Hematopoietic multipotent progenitor cell treated with erythropoietin and hydrocortisone succinate and interleukin-3 and kit ligand, for 6 days (in vitro differentiated cells): ENCODE data around the gene MYL5.

Source experiments
- DNase-seq: peaks from one replicate; pipeline ENCODE4 v3.0.0-alpha.2; 2015

Gene MYL5

DNA sequence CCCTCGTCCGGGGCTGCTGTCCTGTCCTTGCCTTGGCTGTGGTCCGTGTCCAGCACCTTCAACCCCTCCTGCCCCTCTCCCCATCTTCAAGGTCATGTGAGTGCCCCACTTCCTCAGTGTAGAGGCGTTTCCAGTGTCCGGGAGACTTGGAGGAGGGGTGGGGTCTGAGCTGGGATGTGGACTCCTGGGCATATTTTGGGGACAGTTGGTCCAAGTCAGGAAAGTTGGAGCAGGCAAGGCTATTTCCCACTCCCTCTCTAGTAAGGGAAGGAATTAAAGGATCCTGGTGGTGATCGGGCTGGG is 34.2 kb downstream of the MYL5 start:
- DNase-seq, result no peak

DNA sequence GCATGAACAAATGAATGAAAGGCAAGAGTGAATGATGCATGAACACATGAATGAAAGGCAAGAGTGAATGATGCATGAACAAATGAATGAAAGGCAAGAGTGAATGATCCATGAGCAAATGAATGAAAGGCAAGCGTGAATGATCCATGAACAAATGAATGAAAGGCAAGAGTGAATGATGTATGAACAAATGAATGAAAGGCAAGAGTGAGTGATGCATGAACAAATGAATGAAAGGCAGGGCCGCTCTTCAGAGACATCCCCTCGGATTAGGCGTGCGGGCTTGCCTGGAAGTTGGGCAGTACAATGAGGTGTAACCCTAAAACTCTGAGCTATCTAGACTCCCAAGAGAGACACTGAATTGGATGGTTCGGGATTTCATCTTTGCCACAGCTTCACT is 35.0 kb downstream of the MYL5 start:
- no peak for DNase-seq

DNA sequence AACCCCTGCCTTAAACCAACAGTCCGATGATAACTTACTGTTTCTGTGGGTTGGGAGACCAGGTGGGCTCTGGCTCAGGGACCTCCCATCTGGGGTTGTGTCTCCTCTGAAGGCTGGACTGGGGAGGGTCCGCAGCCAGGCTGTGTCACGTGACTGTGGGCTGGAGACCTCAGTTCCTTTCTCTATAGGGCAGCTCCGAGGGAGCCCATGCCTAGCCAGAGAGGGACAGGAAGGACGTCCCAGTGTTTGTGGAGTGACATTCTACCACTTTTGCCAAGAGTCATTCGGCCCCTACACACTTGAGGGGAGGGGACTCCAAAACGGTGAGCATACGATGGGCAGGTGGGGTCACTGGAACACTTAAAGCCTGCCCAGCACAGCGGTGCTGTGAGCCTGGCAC is 35.8 kb downstream of the MYL5 start:
- no peak for DNase-seq

DNA sequence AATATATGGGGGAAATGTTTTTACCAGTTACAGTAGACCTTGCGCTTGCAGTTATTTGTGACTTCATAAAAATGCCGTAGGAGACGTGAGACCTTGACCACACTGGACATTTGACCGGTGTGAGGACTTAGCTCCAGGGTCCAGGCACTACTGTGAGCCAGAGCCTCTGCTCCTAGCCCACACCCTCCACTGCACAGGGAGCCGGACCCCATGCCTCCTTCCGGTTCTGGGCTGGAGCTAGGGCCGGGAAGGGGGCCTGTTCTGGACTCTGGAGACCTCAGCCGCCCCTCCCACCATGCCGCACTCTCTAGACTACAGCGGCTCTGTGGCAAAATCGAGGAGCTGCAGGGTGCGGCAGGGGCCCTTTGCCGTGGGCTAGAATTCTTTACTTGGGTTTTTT is 36.6 kb downstream of the MYL5 start:
- no peak for DNase-seq

DNA sequence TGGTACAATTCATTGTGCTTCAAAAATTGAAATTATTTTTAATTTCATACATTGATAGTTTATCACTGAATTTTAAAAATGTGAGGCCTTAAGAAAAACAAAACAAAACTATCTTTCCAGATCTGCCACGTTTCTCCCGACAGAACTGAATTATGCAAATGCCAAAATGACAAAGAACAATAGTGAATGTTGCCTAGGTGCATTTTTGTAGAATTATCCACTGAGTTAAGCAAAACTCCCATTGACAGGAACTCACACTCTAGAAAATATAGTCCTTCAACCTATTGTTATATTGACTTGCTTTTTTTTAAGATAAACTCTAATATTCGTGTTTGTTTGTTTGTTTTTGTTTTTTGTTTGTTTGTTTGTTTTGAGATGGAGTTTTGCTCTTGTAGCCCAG is 37.8 kb downstream of the MYL5 start:
- DNase-seq, result no peak

DNA sequence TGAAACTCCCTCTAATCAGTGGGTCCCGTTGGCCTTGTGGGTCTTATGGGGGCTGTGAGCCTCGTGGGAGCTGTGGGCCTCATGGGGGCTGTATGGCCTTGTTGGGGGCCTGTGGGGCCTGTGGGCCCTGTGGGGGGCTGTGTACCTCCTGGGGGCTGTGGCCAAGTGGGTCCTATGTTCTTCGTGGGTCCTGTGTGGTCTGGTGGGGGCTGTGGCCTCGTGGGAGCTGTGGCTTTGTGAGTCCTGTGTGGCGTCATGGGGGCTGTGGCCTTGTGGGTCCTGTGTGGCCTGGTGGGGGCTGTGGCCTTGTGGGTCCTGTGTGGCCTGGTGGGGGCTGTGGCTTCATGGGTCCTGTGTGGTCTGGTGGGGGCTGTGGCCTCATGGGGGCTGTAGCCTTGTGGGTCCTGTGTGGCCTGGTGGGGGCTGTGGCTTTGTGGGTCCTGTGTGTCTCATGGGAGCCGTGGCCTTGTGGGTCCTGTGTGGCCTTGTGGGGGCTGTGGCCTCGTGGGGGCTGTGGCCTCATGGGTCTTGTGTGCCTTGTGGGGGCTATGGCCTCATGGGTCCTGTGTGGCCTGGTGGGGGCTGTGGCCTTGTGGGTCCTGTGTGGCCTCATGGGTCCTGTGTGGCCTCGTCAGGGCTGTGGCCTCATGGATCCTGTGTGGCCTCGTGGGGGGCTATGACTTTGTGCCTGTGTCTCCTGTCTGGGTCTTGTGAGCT is 38.7 kb downstream of the MYL5 start:
- DNase-seq, result no peak

DNA sequence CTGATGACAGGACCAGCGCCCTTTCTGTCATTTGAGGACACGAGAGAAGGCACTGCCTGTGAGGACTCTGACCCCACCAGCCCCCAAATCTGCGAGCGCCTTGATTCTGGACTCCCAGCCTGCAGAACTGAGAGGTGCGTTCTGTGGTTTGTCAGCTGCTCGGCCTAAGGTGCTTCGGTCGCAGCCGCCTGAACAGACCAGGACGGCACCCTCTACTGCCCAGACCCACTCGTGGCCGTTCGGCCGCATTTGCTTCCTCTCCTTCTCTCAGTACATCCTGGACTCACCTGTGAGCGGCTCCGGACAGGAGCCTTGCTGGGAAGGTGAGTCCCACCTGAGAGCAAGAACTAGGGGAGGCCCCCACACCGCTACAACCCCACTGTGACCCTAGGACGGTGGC is 39.7 kb downstream of the MYL5 start:
- no peak for DNase-seq

DNA sequence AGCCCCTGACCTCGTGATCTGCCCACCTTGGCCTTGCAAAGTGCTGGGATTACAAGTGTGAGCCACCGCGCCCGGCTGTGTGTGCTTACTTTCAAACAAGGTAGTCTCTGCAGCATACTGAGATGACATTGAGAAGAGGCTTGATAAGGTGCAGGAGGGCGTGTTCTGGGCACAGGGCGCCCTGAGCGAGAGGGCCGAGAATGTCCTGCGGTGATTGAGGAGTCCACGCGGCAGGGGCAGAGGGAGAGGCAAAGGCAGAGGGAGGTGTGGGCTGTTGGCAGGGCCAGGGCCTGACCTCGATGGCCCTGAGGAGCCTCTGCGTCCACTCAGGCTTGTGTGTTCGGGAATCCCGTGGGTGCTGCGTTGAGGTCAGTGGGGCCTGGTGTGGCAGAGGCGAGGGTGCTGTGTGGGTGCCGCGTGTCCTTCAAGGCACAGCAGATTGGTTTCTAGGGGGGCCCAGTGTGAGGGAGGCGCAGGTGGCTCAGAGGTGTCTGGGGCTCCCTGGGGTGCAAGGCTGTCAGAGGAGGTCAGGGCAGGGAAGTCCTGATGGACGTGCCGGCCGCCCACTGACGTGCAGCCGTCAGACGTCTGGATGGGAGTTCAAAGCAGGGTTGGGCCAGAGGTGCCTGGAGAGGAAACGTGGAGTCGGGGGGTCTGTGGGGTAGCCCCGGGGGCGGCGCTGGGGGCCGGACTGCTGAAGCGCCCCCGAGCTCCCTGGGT is 43.4 kb downstream of the MYL5 start:
- no peak for DNase-seq

DNA sequence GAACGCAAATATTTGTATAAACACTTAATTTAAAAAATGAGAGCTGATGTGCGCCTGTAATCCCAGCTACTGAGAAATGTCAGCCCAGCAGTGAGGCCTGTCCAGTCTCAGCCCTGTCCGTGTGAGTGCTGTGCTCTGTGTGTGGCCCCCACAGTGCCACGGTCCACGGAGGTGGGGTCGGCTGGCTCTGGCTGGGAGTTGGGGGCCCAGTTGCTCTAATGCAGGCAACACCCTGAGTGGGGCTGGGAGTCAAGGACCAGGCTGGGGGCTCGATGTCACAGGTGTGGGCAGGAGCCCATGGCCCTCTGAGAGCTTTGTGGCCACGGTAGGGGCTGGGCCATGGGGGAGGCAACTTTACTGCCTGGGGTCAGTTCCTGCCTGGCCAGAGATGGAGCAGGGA is 44.1 kb downstream of the MYL5 start:
- DNase-seq, result no peak

DNA sequence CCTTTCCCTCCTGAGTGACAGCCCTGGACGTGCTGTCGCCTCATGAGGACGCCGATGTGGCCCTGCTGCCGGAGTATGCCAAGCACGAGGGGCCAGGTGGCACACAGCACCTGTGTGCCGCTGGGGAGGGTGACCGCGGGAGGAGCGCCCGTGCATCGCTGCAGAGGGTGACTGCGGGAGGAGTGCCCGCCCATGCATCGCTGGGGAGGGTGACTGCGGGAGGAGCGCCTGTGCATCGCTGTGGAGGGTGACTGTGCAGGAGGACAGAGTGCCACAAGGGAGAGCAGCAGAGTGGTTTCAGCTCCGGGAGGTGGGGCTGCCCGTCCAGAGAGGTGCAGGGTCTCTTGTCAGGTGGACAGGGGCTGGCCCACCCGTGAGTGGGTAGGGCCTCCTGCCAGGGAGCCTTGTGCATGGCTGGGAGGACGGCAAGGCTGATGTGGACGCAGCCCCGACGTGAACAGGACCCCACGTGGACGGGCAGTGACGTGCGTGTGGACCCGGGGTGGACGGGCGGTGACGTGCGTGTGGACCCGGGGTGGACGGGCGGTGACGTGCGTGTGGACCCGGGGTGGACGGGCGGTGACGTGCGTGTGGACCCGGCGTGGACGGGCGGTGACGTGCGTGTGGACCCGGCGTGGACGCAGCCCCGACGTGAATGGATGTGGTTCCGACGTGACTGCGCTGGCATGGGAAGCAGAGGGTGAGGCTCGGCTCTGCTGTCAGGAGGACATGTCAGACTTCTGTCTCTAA is 45.9 kb downstream of the MYL5 start:
- no peak for DNase-seq

DNA sequence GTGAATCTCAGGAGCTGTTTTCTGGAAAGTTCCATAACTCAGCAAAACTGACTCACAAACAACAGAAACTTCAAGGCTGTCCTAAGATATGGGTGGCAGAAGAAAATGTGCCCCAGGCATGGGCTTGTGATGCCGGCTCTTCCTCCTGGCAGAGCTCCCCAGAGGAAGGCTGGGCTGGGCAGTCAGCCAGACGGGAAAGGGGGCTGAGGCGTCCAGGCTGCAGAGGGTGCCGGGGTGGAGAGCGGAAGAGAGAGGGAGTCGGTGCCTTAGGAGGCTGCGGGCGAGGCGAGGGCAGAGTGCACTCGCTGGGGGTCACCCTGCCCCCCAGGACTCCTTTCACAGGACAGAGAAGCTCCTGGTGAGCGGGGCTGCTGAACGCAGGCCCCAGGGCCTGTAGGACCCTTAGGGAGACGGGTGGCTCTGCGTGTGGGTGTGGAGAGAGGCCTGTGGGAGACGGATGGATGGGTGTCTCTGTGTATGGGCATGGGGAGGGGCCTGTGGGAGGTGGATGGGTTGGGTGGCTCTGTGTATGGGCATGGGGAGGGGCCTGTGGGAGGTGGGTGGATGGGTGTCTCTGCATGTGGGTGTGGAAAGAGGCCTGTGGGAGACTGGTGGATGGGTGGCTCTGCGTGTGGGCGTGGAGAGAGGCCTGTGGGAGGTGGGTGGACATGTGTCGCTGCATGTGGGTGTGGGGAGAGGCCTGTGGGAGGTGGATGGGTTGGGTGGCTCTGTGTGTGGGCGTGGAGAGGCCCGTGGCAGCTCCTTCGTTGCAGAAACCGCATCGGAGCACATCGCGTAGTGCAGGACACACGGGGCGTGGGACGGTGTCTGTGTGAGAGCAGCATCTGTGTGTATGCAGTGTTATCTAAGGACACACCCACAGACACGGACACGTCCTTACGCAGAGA is 47.2 kb downstream of the MYL5 start:
- peak; percentile 22 for DNase-seq

DNA sequence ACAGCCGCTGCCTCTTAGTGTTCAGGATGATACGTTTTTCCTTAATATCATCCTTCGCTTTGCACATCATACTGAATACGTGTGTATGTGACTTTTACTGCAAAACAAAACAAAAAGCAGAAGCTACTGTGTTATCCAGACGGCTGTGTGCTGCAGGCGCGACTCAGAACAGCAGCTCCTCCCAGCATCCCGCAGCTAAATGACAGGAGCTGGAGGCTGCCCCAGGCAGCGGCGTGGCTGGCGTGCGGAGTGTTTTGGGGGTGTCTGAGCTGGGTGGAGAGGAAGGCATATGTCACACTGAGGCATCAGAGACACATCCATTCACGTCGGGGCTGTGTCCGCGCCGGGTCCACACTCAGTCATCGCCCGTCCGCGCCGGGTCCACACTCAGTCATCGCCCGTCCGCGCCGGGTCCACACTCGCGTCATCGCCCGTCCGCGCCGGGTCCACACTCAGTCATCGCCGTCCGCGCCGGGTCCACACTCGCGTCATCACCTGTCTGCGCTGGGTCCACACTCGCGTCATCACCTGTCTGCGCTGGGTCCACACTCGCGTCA is 47.9 kb downstream of the MYL5 start:
- DNase-seq, result no peak

DNA sequence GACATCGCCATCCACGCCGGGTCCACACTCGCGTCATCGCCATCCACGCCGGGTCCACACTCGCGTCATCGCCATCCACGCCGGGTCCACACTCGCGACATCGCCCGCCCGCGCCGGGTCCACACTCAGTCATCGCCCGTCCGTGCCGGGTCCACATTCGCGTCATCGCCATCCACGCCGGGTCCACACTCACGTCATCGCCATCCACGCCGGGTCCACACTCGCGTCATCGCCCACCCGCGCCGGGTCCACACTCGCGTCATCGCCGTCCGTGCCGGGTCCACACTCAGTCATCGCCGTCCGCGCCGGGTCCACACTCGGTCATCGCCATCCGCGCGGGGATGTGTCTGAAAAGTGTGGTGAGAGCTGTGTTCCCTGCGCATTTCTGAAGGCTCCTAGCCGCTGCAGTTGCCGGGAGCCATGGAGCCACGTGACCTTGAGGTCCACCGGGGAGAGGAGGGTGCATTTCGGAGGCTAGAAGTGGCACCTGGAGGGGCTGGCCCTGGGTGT is 48.6 kb downstream of the MYL5 start:
- DNase-seq, result no peak

DNA sequence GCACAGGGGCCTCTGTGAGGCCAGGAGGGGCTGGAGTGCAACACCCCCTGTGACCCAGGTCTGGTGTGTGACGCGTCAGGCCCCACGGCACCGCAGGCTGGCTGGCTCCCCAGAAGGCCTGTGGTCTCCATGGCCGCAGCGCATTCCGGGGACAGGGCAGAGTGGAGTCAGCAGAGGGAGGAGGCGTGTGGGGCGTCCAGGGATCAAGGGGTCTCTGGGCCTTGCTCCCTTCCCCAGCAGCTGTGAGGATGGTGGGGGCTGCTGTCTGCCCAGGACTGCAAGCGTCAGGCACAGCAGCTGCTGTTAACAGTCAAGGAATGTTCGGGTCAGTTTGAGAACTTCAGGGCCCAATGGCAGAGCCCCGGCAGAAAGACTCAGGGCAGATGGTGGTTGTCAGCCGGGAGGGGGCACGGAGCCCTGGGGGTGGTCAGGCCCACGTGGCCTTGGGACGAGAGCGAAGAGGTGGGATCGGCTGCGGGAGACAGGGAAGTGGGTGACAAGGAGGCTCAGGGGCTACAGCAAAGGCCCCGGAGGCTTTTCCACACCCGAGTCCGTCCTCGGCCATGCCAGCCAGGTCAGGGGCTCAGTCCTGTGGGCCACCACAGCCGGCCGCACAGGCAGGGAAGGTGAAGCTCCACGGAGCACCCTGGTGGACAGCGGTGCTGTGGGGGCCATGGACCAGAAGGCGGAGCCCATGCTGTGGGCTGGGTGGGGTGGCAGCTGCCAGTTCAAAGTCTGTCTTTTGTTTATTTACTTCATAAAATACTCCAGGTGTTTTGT is 49.6 kb downstream of the MYL5 start:
- no peak for DNase-seq

DNA sequence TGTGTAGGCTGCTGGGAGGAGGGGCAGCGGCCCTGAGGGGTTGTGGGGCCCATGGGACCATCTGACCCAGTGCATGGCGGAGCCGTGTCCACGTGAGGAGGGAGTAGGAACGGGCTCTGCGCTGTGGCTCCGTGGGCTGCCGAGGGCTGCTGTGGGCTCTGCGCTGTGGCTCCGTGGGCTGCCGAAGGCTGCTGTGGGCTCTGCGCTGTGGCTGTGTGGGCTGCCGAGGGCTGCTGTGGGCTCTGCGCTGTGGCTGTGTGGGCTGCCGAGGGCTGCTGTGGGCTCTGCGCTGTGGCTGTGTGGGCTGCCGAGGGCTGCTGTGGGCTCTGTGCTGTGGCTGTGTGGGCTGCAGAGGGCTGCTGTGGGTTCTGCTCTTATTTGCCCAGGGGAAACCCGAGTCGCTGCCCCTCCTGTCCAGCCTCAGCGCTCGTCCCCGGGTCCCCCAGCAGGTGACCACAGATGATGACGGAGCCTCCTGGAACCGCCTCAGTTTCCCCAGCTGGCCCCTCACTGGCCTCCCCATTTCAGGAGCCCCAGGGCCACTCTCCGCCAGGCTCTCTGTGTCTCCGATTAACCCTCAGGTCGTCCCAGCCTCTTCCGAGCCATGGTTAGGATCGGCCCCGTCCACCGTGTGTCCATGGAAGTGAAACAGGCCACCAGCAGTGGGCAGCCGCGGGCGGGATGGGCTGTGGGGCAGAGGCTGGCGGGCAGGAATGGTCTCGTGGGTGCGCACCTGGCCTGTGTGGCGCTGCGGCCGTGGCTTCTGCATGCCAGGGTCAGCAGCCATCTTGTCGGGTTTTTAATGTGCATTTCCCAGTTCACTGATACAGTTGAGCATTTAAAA is 51.3 kb downstream of the MYL5 start:
- no peak for DNase-seq

DNA sequence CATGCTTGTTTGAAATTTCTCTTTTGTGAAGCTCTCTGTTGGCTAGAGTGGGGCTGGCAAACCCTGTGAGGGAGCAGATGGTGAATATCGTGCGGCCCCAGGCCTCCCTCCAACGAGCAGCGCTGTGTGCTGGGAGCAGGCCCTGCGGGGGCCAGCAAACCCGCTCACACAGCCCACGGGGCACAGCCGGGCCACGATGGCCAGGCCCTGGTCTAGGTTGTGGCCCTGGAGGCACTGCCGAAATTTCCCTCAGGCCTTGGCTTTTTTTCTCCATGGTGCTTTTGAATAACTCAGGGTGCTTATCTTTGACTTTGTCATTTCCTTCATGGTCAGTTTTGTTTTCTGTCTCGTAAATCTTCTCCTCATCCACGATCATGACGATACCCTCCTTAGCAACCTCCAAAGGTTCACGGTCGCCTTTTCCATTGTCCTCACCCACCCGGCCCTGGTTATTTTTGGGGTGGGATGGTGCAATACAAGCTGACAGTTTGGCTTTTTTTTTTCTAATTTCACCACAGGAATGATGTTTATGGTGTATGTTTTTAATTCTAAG is 52.0 kb downstream of the MYL5 start:
- DNase-seq, result peak; percentile 40

DNA sequence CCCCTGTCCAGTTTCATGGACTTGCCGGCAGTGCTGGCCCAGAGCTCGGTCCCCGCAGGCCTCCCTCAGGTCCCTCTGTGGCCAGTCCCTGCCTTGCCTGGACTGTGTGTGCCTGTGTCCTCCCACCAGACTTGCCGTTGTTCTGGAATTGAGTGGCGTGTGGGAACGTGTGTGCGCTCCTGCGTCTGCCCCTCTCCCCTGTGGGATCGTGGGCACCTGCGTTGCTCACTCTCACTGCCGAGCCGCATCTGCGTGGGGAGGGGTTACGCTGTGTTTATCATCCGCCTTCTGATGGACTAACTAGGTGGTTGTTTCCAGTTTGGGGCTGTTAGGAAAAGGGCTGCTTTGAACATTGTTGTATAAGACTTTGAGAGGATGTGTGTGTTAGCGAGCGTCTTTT is 52.5 kb downstream of the MYL5 start:
- DNase-seq, result no peak

DNA sequence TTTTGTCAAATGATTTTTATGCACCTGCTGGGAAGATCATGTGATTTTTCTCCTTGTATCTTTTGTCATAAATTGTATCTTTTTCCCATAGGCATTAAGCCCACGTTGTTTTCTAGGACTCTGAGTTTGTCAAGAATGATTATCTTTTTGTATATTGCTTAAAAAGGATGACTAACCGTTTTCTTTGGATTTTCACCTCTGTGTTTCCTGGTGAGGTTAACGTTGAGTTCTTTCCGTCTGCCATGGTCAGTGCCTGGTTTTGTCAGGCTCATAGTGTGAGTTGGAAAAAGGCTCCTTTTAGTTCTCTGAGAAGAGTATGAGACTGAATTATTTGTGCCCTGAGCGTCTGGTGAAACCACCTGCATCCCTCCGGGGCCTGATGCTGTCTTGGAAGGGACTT is 53.2 kb downstream of the MYL5 start:
- DNase-seq, result no peak

DNA sequence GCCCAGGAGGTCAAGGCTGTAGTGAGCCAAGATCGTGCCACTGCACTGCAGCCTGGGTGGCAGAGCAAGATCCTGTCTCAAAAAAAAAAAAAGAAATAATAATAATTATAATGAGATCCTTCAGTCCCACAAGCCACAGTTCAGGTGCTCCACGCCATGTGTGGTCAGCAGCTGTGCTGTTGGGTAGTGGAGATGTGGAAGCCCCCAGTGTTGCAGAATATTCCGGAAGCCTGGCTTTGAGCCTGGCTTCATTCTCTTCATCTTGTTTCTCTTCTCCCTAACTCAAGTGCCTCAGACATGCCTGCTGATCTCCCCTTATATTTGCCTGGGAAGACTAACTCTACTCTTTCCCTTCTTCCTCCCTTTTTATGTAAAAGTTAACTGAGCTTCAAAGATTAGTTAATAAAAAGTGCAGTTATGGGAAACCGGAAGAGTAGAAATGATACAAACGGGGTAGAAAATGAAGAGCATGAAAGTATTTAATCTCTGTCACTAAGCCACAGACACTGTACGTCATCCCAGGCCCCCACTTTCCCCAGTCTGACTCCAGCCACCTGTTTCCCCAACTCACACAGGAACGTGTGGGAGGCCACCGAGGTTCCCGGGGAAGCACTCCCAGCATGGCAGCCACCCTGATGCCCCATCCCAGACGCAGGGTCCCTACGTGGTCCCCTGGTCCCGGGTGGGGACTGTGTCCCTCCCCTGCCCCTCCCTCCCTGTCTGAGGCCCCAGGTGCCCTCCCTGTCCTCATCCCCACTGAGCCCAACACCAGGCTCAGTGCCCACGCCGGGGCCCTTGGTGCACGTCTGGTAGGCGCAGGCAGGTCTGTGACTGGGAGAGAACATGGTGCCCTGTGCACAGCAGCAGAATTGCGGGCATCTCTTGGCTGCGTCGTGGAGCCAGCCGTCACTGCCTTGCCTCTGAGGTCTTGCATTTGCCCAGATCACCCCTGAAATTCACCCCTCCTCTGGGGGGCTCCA is 55.3 kb downstream of the MYL5 start:
- DNase-seq, result no peak
